ENCODE data around the gene SLC25A21.
A peak's percentile ranks its signal among the peaks of the same experiment; 100 is the strongest.

The SLC25A21 gene

DNA sequence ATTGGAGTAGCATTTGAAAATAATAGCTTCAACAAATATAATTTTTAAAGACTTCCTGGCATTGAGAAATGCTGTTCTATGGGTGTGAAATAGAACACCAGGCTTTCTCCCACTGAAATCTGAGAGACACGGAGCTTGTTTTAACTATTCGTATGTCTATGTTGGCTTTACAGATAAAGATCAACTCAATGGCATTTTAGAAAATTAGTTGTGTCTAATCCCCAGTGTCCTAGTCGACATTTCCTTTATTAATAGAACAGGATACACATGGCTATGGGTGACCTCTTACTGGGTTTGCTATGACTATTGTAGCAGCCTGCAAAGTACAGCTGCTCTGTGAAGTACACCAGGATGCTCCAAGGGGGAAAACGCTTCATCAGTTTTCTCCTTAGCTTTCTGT is 159.3 kb downstream of the SLC25A21 start:
- TF ChIP-seq, protein P1, sequence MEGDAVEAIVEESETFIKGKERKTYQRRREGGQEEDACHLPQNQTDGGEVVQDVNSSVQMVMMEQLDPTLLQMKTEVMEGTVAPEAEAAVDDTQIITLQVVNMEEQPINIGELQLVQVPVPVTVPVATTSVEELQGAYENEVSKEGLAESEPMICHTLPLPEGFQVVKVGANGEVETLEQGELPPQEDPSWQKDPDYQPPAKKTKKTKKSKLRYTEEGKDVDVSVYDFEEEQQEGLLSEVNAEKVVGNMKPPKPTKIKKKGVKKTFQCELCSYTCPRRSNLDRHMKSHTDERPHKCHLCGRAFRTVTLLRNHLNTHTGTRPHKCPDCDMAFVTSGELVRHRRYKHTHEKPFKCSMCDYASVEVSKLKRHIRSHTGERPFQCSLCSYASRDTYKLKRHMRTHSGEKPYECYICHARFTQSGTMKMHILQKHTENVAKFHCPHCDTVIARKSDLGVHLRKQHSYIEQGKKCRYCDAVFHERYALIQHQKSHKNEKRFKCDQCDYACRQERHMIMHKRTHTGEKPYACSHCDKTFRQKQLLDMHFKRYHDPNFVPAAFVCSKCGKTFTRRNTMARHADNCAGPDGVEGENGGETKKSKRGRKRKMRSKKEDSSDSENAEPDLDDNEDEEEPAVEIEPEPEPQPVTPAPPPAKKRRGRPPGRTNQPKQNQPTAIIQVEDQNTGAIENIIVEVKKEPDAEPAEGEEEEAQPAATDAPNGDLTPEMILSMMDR (IDR thresholded peaks at IDR 0.05; ENCODE audit: insufficient read depth, low read depth, low read length, missing control alignments), result no peak
- no peak for DNase-seq (ENCODE audit: low read depth)
- H3K4me3 ChIP-seq (ENCODE audit: low read length), result no peak overlapping the region

DNA sequence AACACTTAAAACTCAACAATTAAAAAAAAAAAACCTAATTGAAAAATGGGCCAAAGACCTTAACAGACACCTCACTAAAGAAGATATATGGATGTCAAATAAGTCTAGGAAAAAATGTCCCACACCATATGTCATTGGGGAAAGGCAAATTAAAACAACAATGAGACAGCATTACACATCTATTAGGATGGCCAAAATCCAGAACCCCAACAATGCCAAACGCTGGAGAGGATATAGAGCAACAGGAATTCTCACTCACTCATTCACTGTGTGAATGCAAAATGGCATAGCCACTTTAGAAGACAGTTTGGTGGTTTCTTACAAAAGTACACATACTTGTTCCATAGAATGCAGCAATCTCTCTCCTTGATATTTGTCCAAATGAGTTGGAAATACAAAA is 173.7 kb downstream of the SLC25A21 start:
- TF ChIP-seq, protein P1 (IDR thresholded peaks at IDR 0.05; ENCODE audit: insufficient read depth, low read depth, low read length, missing control alignments), result no peak
- no peak overlapping the region for H3K4me3 ChIP-seq (ENCODE audit: low read length)
- DNase-seq (ENCODE audit: low read depth), result no peak

DNA sequence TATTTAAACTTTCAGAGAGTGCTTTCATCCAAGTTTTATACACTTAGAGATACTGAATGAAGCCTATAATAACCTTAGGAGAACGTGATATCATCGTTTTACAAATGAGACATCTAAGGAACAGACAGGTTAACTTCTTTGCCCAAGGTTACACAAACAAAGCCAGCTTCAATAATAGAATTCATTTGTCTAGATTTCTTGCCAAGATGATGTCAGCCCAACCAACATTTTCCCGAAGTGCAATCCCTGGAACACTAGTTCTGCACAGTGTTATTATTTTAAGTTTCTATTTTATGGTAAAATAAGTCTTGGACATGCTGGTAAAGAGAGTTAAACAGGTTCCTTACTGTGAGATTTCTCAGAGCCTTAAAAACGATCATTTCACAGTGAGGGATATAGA is 174.6 kb downstream of the SLC25A21 start:
- TF ChIP-seq, protein P1 (IDR thresholded peaks at IDR 0.05; ENCODE audit: insufficient read depth, low read depth, low read length, missing control alignments), result no peak
- no peak overlapping the region for H3K4me3 ChIP-seq (ENCODE audit: low read length)
- no peak for DNase-seq (ENCODE audit: low read depth)

DNA sequence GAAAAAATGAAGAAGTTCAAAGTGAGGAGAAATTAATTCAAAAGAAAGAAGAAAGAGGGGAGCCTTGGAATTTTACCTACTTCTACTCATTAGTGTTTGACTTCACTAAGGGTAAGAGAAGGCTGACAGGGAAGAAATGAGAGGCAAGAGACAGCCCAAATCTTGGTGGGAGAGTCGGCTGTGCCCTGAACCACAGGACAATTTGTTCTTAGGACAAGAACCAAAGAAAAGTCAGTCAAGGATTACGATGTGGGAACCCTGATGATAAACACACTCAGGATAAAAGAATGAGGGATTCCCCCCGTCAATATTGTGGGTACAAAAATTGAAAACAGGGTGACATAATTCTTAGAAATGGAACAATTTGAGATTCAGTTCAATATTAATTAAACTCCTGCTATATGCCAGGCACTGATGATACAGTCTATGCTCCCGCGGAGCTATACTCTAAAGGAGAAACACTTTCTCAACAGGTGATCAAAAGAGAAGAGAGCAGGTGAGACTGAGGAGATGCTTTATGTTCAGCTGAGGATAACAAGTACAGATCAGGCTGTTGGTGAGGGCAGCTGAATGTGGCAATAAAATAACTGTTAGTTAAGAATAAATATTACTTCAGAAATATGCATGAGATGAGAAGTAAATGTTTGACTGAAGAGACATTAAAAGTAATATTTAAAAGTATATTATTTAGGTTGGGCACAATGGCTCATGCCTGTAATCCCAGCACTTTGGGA is 175.4 kb downstream of the SLC25A21 start:
- no peak for DNase-seq (ENCODE audit: low read depth)
- no peak overlapping the region for H3K4me3 ChIP-seq (ENCODE audit: low read length)
- TF ChIP-seq, protein P1 (IDR thresholded peaks at IDR 0.05; ENCODE audit: insufficient read depth, low read depth, low read length, missing control alignments), result no peak

DNA sequence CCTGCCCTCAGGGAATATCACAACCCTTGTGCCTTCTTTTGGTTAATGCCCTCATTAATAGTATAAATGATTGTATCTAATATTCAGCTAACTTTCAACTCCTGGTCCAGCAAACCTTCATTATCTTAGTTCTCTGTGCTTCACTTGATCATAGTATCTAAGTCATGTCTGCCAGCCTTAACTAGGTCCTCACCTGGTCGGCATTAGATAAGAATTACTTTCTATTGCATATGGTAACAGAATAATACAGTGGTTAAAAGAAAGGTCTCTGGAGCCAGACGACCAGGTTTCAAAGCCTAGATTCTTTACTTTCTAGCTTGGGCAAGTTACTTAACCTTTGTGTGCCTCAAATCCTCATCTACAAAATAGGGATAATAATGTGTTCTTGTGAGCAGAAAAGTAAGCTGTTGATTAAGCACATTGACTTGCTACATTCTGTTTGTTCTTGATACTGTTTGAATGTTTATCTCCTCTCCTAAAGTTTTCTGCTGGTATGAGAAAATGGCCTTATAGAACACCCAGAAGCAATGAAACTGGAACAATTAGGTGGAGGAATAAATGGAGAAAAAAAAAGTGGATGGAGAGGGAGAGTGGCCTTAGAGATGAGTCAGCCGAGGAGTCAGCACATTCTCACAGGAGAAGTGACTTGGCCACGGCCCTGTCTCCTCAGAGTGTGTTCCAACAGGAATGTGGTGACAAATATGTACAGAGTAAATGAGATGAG is 176.1 kb downstream of the SLC25A21 start:
- TF ChIP-seq, protein P1 (IDR thresholded peaks at IDR 0.05; ENCODE audit: insufficient read depth, low read depth, low read length, missing control alignments), result no peak
- no peak overlapping the region for H3K4me3 ChIP-seq (ENCODE audit: low read length)
- peak; percentile 83 for DNase-seq (ENCODE audit: low read depth)

DNA sequence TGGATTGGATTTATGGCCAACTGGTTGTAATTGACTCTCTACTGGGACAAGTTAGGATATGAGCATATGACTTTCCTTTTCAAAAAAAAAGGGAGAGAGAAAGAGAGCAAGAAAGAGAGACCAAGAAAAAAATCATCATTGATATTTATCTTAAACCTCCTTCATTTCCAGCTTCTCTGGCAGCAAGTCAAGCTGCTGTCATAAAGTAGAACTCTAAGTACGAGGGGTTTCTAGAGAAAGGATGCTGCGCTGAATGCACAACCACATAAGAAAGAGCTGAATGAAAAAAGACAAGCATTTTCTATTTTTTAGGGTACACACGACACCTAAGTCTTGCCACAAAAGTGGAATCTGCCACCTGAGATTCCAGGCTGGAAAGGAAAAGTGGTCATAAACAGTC is 182.6 kb downstream of the SLC25A21 start:
- no peak for DNase-seq (ENCODE audit: low read depth)
- TF ChIP-seq, protein P1 (IDR thresholded peaks at IDR 0.05; ENCODE audit: insufficient read depth, low read depth, low read length, missing control alignments), result no peak

More for the DNA sequence above, 182.6 kb downstream of the SLC25A21 start:
- no peak overlapping the region for H3K4me3 ChIP-seq (ENCODE audit: low read length)

Measured in epithelial cell of esophagus (primary cell).